Activated CD4-positive, alpha-beta T cell treated with anti-CD3 and anti-CD28 coated beads for 48 hours (primary cell): Measurements from ENCODE around the gene AMOTL2.

Experiments
- DNase-seq: peaks from one replicate; pipeline ENCODE4 v3.0.0-alpha.2; 2020

AMOTL2 gene

DNA sequence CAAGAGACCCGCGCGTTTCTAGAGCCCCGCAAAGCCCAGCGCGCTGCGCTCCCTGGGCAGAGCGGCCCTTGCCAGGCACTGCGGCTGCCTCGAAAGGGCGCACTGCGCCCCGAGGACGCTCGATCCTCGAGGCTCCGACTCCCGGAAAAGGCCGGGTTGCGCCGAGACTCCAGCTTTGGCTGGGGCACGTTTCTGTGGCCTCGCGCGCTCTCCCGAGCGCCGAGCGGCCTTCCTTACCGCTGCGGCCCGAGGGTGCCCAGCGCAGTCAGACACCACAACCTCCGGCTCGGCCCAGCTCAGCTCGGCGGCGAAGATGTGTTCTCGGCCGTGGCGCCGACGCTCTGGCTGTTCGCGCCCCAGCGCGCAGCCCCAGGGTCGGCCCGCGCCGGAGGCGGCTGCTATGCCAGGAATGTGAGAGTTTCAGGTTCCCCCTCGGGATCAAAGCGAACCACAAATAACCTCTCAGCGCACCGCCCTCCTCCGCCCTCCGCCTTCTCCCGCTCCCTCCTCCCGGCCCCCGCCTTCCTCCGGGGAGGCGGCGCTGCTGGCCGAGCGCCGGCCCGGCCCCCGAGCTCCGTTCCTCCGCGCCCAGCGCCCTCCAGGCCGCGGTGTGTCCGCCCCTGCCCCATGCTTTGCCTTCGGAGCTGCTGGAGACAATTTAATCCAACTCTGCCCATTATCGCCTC is at the start of gene AMOTL2:
AMOTL2 (minus strand) TSS at position 343 of the 686 bp plus-strand sequence. CDS start 3,014 bp downstream, outside the sequence.
- peak; percentile 43 for DNase-seq

DNA sequence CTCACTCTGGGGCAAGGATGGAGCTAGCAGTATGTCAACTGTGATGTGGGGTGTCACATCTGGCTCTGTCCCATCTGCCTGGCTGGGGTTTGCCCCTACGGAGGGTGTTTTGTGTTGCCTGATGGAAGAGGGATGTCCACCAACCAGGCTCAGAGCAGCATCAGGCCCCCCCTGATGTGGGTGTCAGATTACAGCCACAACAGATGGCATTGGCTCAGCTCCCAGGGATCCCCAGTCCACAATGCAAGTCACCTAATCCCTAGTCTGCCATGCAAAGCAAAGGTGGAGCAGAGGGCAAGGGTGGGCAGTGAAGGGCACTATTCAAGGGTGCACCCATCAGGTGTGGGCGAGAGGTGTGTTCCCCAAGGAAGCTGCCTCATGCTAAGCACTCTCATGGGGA is 48.9 kb upstream of the AMOTL2 start:
- no peak for DNase-seq

DNA sequence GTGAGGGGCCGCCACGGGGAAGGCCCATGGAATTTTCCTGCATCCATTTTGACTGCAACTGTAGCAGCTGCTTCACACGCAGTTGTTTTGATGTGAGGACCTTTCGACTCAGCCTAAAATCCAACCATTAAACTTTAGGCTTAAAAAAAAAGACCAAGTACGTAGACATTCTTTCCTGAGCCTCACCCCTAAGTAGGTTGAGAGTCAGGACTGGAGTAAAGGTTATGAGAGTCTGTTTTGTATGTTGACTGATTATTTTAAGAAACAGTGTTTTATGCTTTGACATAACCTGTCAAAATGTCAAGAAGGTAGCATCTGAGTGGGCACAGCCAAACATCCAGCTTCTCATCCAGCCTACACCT is 45.7 kb upstream of the AMOTL2 start:
- no peak for DNase-seq

DNA sequence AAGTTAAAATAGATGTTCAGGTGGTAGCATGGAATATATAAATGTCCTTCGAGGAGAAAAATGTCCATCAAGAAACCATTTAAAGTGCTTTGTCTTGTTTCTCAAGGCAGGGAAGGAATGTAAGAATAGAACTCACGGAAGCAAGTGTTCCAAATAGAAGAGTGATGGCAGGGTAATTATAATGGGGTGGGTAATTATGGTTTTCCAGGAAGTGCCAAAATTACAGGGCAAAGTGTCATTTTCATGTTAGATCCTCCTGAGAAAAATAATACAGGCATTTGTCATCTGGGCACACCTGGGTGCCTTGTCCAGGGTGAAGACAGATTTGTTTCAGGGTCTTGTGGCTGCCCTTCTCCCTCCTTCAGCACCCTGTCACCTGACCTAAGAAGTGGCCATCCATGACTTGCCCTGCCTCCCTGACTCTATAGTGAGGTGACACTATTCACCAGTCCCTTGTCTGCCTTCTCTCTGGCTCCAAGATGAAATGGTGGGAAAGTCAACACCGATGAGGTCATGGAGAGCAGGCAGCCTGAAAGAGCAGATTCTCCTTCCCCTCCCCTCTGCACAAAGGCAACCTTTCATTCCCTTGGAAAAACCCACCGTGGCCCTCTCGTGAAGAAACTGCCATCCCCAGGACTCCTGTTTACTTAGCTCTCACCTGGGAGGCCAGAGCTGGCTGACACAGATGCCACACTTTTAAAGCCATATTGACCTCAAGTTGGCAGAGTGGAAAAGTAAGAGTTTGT is 45.1 kb upstream of the AMOTL2 start:
- DNase-seq, result no peak

DNA sequence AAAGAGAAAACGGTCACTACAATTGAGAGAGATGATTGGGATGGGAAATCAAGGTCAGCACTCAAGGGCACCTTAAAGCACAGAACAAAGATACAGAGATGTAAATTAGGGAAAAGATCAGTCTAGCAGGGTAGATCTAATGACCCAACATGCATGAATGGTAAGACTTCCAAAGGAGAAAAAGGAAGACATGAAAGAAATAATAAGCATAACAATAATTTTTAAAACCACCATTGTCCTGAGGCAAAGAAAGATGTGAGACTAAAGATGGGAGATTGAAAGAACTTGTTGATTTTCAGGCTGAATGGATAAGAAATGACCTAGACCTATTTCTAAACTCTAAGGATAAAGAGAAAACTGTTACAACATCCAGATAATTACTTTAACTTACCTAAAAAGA is 34.8 kb upstream of the AMOTL2 start:
- no peak for DNase-seq

DNA sequence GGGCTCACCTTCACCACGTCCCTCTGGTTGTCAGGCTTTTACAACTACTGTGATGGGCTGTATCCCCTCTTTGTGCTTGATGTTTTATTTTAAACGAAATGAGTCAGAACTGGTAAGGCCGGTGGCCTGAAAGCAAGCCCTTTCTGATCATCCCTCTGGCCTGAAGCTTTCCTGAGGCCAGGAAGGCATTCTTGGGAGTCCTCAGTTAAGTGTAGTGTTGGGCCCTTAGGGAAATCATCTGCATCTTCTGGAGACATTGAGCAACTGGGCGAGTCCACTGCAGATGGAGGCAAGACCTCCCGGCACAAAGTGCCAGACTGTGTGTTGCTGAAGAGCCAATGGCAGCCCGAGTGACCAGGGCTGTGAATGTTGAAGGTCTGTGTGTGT is 33.0 kb upstream of the AMOTL2 start:
- no peak for DNase-seq

DNA sequence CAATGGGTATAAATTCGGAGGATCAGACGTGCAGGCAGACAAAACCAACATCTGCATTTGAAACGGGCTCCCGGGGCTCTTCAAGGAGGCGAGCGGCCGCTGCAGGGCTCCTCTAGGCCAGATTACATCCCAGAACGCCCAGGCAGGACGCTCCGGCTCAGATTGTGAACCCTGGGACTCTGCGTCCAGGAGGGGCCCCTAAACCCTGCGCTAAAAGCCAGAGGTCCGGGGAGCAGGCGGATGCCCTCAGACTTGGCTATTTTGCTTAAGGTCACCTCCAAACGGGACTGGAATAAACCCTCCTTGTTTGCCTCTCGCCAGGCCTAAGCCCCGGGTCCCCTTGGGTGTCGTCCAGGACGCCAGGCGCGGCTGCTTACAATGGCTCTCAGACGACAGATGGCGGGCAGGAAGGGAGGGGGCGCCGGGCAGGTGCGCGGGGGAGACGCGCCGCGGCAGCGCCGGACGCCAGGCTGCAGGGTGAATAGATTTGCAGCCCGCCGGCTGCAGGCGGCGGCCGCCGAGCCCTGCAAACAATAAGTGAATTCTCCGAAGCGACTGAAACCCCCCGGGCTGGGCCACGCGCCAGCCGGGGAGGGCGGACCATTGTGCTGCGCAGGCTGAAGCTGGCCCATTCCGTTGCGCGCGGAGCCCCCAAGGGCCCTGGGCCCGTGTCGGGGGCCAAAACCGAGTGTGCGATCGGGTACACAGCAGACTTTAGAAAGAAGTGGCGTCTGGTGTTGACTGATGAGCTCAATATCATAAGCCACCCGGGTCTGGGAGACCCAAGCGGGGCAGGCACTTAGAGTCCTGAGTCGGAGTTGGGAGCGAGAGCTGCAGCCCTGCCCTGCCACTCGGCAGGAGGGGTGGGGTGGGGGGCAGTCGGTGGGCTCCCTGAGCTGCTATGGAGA is 32.3 kb upstream of the AMOTL2 start:
- peak; percentile 9 for DNase-seq

DNA sequence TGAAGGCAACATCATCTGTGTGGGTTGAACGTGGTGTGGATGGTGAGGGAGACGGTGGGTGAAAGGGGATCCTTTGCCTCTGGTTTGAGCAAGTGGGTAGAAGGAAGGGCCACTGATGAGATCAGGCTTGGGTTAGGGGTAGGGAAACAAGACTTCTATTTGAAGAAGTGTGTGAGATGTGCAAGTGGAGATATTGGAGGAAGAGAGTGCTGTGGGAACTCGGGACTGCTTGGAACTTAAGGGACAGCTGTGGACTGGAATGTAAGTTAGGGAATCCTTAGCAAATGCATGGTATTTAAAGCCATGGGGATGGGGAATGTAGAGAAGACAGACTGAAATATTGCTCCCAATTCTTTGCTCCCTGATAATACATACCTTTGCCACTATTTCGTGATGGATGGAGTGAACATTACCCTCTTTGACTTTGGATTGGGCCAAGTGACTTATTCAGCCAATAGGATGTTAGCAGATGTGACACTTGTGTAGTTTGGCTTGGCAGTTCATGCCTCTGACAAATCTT is 30.2 kb upstream of the AMOTL2 start:
- DNase-seq, result no peak

DNA sequence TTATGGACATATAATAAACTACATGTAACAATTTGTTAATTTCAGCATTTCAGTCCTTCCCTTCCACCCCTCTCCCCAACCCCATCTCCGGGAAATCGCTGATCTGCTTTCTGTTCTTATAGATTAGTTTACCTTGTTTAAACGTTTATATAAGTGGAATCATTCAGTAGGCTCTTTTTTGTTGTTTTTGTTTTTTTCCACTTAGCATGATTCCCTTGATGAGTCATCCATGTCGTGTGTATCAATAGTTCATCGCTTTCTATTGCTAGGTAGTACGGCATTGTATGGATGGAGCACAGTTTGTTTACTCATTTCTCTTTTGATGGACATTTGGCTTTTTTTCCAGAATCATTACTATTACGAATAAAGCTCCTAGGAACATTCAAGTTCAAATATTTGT is 23.5 kb upstream of the AMOTL2 start:
- no peak for DNase-seq

DNA sequence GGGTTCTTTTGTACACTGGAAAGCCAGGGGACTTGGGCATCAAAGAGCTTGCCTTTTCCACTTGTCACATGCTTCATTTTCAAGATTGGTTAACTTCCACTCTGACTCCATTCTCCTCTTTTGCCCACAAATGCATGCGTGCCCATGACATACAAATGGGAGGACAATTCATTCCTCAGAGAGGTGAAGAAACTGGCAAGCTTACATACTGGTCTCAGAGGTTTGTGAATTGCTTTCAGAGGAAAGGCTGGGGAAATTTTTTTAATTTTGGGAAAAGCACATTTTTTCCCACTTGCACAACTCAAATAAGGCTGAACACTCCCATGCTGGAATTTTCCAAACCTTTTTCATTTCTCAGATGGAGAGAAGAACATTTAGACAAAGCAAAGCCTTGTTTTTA is 20.9 kb upstream of the AMOTL2 start:
- DNase-seq, result no peak

DNA sequence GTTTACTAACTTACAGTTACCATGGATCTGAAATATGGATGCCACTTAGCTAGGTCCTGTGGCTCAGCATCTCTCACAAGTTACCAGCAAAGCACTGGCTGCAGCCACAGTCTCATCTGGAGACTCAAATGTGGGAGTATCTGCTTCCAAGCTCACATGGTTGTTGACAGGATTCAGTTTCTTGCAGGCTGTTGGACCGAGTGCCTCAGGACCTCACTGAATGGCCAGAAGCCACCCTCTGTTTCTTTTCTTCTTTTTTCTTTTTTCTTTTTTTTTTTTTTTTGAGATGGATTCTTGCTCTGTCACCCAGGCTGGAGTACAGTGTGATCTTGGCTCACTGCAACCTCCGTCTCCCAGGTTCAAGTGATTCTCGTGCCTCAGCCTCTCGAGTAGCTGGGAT is 20.1 kb upstream of the AMOTL2 start:
- DNase-seq, result no peak

DNA sequence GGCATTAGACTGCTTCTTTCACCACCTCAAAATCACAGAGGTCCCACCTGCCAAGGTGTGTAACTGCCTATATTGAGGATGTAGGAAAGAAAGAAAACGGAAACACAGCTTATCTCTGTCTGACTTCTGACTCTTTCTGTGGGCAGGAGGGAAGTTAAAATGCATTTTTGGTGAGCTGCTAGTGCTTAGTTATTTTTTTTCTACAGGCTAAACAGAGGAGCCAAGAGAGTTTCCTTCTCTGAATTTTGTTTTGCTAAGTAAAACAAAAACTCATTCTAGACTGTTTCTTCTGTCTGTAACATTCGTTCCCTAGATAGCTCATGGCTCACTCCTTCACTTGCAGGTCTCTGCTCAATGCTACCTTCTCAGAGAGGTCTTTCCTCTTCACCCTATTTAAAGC is 18.8 kb upstream of the AMOTL2 start:
- no peak for DNase-seq

DNA sequence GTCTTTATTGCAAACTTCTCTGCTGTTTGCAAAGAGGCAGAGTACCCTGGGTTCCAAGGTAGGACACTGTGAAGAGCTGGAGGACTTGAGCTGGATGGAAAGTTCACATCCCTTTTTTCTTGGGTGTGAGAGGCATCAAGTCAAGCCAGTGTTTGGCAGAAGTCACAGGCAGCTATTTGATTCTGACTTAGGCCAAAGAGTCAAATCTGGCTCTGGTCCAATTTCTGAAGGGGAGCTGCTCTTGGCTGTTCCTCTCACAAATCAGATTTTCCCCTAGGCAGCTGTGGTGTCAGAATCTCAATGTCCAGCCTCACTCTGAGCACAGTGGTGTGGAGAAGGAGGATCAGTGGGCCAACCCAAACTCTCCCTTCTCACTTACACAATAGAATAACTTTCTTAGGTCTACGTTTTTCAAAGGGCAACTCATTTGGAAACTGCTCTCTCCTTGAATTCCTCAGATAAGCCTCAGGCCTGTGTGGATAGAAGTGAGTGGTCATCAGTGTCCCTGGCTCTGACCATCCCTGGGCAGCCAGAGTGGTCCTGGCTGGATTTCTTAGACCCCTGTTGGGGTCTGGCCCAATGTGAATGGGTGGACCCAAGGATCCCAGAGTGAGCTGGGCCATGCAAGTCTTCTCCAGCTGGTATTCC is 18.2 kb upstream of the AMOTL2 start:
- no peak for DNase-seq

DNA sequence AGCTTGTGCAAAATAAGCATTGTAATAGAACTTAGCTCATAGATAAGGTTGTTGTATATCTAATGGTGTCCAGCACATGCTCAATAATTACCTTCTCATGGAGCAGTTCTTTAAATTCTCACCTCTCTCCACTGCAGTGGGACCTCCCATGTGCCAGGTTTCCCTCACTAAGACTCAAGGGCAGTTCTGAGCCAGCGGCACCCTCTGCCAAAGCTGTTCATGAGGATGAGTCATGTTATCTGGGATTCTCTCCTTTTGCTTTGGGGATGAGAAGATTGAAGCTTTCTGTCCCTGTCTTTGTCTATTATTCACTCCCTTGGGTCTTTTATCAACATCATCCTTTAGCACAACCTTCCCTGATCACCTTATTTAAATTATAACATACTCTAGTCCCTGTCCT is 15.6 kb upstream of the AMOTL2 start:
- no peak for DNase-seq

DNA sequence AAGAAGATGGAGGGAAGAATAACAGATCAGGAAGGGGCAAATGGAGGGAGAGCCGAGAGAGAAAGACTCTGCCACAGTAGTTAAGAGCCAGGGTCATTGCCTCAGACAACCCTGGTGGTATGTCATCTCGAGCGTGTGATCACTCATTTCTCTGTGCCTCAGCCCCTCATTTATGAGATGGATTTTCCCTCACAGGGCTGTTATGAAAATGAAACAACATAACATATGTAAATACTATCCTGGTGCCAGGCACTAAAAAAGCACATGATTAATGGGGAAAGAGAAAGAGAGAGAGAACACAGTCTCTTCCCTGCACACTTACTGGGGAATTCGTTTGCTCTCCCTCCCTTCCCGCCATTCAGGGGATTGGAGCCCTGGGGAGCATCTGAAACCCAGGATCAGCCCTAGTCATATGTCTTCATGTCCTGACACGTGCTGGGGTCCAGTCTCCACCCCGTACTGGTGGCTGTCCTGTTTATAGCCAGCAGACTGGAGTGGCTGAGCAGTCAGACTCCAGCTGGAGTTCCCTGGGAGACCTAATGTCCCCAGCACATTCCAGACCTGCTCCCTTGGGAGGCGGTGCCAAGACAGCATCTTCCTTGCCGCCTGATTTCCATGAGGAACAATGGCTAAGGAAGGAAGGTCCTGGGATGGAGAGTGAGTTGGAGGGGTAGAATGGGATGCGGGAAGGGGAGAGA is 14.7 kb upstream of the AMOTL2 start:
- no peak for DNase-seq

DNA sequence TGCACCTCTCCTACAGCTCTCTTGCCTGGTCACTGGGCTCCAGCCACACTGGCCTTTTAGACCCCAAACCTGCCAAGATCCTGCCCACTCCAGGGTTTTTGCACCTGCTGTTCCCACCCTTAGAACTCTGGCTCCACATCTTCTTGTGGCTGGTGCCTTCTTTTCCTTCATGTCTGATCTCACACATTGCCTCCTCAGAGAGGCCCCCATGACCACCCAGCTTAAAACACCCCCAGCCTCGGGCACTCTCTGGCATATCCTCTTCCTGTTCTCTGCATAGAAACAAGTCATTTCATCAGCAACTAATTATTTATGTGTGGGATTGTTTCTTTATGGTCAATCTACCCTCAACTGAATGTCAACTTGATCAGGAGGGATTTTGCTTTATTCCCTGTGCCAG is 14.0 kb upstream of the AMOTL2 start:
- no peak for DNase-seq

DNA sequence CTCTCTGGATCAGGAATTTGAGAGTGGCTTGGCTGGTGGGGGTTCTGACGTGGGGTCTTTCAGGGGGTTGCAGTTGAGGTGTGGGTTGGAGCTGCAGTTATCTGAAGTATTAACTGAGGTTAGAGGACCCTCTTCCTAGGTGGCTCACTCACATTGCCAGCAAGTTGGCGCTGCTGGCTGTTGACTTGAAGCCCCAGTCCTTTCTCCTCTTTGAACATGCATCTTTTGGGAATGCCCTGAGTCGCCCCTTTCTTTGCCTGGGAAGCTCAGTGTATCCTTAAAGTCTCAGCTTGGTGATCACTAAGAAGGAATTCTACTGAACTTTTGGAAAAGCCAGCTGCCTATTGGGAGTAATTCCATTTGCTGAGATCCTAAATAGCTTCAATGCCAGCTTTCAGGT is 13.0 kb upstream of the AMOTL2 start:
- no peak for DNase-seq

DNA sequence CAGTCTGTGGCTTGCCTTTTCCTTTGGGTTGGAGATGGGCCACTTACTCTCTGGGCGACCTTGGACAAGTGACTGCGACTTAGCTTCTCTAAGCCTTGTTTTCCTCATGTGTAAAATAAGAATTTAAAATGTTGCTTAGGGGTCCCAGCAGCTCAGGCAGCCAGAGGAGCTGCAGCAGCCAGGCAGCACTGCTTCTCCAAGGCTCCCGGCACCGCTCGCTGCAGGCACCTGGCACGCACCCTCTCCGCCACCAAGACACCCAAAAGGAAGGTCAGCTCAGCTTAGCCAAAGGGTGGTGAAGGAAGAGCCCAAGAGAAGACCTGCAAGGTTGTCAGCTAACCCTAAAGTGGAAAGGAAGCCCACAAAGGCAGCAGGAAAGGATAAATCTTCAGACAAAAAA is 10.7 kb upstream of the AMOTL2 start:
- no peak for DNase-seq

DNA sequence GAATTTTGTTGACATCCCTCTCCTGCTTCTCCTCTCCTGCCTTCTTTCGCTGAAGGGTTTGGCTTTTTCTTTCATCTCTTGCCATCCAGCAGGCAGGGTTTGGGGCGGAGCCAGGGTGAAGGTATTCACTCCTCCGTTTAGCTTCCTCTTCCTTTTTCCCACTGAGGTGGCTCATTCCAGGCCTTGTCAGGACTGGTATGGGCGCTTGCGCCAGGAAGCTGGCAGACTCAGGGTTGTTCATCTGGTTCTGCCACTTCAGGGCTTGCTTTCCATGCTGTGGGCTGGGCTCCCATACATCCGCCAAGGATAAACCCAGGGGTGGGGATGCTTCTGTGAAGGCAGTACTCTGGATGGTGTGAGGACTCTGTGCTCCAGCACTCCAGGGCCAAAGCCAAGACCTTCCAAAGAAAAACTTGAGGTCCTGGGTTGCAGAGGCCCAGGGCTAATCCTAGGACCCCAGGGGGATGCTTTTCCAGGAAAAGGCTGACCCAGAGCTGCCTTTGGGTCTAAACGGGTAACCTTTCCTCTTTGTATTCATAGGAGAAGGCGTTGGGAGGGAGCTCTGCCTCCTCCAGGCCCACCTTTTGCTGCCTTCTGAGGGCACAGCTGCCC is 7.7 kb upstream of the AMOTL2 start:
- no peak for DNase-seq

DNA sequence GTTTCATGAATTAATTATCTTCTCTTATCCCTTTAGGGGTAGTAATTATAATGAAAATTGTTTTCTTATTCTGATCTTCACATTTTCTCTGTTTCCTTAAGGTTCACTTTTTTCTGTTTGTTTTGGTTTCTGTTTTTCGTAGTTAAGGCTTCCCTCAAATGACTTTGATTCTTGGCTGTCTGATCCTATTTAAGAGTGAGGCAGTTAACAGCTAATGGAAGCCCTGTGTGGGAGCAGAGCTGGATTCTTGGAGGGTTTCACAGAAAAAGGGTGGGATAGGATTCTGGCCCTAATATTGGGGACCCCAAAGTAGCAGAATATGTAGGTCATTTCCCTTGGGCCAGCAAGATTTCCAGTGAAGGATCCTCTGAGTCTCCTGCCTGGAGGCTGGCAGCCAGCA is 6.8 kb upstream of the AMOTL2 start:
- DNase-seq, result no peak

DNA sequence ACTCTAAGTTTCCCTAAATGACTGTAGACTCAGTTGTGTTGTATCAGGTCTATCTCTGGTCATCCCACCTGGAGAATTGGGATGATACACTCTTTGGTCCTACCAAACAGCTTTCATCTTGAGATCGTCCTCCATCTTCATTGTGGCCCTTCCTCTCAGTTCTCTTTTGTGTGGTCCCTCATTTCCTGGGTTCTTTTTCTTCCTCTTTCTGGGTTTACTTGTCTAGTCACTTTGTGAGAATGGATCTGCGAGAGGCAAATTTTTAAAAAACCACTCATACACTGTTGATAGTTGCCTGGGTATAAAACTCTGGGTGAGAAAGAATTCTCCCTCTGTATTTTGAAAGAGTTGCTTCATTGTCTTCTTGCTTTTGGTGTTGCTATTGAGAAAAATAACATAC is 6.0 kb upstream of the AMOTL2 start:
- no peak for DNase-seq

DNA sequence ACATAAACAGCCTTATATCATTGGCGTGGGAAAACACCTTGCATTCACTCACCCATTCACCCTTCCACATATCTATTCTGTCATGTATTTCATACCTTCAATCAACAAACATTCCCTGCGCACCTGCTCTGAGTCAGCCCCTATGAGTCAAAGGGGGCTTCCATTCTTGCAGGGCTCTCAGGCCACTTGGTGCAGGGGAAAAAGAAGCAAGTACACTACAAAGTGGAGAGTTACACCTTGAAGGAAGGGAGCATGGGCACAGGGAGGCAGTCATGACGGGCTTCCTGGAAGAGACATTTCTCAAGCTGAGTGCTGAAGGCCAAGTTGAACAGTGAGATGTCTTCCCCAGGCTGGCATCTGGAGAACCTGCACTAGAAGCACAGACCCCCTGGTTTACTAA is 4.6 kb upstream of the AMOTL2 start:
- peak; percentile 32 for DNase-seq
